ENCODE measurements around the gene MRPS18A.

DNA sequence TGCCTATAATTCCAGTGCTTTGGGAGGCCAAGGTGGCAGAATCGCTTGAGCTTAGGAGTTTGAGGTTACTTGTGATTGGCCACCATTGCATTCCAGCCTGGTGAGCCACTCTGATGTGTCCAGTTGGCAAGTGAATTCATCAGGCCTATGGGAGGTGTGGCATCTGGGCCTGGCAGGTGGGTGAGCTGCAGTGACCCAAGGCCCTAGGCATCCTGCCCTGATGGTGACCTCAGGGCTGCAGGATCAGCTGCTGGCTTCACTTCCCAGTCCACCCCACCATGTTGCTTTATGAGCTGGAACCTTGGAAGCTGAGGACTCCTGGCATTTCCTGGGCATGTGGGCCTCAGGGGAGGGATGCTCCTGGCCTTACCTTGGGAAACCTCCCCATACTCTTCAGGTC lies 22.2 kb downstream of the MRPS18A start:
- TF ChIP-seq EZH2phosphoT487 (IDR thresholded peaks at IDR 0.05; ENCODE audit: low read depth, severe bottlenecking, unreplicated experiment) = no peak
- TF ChIP-seq, protein P1, sequence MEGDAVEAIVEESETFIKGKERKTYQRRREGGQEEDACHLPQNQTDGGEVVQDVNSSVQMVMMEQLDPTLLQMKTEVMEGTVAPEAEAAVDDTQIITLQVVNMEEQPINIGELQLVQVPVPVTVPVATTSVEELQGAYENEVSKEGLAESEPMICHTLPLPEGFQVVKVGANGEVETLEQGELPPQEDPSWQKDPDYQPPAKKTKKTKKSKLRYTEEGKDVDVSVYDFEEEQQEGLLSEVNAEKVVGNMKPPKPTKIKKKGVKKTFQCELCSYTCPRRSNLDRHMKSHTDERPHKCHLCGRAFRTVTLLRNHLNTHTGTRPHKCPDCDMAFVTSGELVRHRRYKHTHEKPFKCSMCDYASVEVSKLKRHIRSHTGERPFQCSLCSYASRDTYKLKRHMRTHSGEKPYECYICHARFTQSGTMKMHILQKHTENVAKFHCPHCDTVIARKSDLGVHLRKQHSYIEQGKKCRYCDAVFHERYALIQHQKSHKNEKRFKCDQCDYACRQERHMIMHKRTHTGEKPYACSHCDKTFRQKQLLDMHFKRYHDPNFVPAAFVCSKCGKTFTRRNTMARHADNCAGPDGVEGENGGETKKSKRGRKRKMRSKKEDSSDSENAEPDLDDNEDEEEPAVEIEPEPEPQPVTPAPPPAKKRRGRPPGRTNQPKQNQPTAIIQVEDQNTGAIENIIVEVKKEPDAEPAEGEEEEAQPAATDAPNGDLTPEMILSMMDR (IDR thresholded peaks at IDR 0.05; ENCODE audit: poor library complexity) = no peak
